Endothelial cell of umbilical vein (primary cell): ENCODE measurements around the gene MSH3. TPM values are rescaled to one million over a fixed set of nuclear protein-coding genes. Genes with fewer than 3 reads are reported as not detected.

ENCODE experiments used
- BruUV-seq: library from RNA; stranded (reverse); fragments of 400-500 nt; replicated peaks from 2 replicates; lab custom pipeline; 2021; lab: Mats Ljungman, UMichigan
- CTCF ChIA-PET: fragments of 300-600, 350-600 bp; sonication (Branson Sonifier 250); formaldehyde crosslinking; loops from one replicate; lab custom pipeline; 2021; ENCODE audit warnings: antibody characterized with exemption, inconsistent platforms; lab: Charles Lee
- POLR2A ChIA-PET: fragments of 300-600, 350-600 bp; sonication (Branson Sonifier 250); formaldehyde crosslinking; loops from one replicate; lab custom pipeline; 2021; ENCODE audit warnings: antibody characterized with exemption, inconsistent platforms; lab: Charles Lee
- DNase-seq: peaks from one replicate; pipeline ENCODE4 v3.0.0-alpha.2; 2011; ENCODE audit warnings: low read depth, low spot score
- FAIRE-seq: peaks from 2 replicates; lab custom pipeline; 2011; peaks lifted over from hg19 to GRCh38; lab: Jason Lieb, UNC
- H2AFZ ChIP-seq: 2 replicates; pipeline ENCODE4 v1.6.0; 2012; ENCODE audit warnings: low read depth, low read length, control low read depth, inconsistent platforms
- H3K27ac ChIP-seq: 2 replicates; pipeline ENCODE4 v1.5.1; 2011; ENCODE audit warnings: low read depth, mild to moderate bottlenecking, control low read depth, low read length, moderate library complexity; ENCODE audit not compliant: insufficient read depth
- H3K27me3 ChIP-seq, 2 experiments: 2 replicates each; pipeline versions ENCODE4 v1.6.0 to v1.6.1; 2011; ENCODE audit warnings: low read length in 2 of 2, mixed read lengths in 1 of 2; ENCODE audit not compliant: control insufficient read depth in 2 of 2, insufficient read depth in 2 of 2
- H3K36me3 ChIP-seq, 2 experiments: 2 replicates in 1 of 2; 3 replicates in 1 of 2; pipeline ENCODE4 v1.5.1; 2011; ENCODE audit warnings: low read length in 2 of 2, mild to moderate bottlenecking in 1 of 2, moderate library complexity in 1 of 2; ENCODE audit not compliant: control insufficient read depth in 2 of 2, insufficient read depth in 2 of 2; ENCODE audit errors: extremely low read depth in 1 of 2
- H3K4me1 ChIP-seq: 3 replicates; pipeline ENCODE4 v1.5.1; 2011; ENCODE audit warnings: mild to moderate bottlenecking, low read length; ENCODE audit not compliant: control insufficient read depth, insufficient read depth; ENCODE audit errors: extremely low read depth
- H3K4me2 ChIP-seq: 2 replicates; pipeline ENCODE4 v1.6.1; 2011; ENCODE audit warnings: low read length, control low read depth, mixed read lengths; ENCODE audit not compliant: insufficient read depth
- H3K4me3 ChIP-seq, 3 experiments: fragments of 200-600 bp in 1 of 3; sonication (generic), shearing (Covaris generic) in 1 of 3; replicated peaks in 1 of 3; 2 replicates each; pipeline ENCODE4 v1.5.1; 2011 to 2016; ENCODE audit warnings: control low read depth in 3 of 3, low read length in 3 of 3, mild to moderate bottlenecking in 2 of 3, inconsistent platforms in 1 of 3, low read depth in 1 of 3, moderate library complexity in 1 of 3; ENCODE audit not compliant: insufficient read depth in 1 of 3
- H3K79me2 ChIP-seq: 2 replicates; pipeline ENCODE4 v1.6.0; 2012; ENCODE audit warnings: low read length, inconsistent platforms; ENCODE audit not compliant: control insufficient read depth, insufficient read depth
- H3K9ac ChIP-seq: replicated peaks from 2 replicates; pipeline ENCODE3; 2011; ENCODE audit warnings: low read length, control low read depth; ENCODE audit not compliant: insufficient read depth; ENCODE audit errors: extremely low read depth
- H3K9me1 ChIP-seq: replicated peaks from 3 replicates; pipeline ENCODE4 v1.6.0; 2011; ENCODE audit warnings: mild to moderate bottlenecking, low read length; ENCODE audit not compliant: control insufficient read depth, insufficient read depth; ENCODE audit errors: extremely low read depth
- H3K9me3 ChIP-seq: replicated peaks from 2 replicates; pipeline ENCODE4 v1.5.1; 2012; ENCODE audit warnings: low read length, inconsistent platforms; ENCODE audit not compliant: control insufficient read depth, insufficient read depth
- H4K20me1 ChIP-seq: replicated peaks from 2 replicates; pipeline ENCODE3; 2011; ENCODE audit warnings: mild to moderate bottlenecking, low read length; ENCODE audit not compliant: control insufficient read depth, insufficient read depth; ENCODE audit errors: extremely low read depth
- CTCF ChIP-seq, 2 donors: IDR thresholded peaks; 1 replicate in 1 of 2; 2 replicates in 1 of 2; pipeline ENCODE4 v1.5.1; 2011; ENCODE audit warnings: low read length in 2 of 2, mild to moderate bottlenecking in 2 of 2, moderate library complexity in 2 of 2, control low read depth in 1 of 2, inconsistent platforms in 1 of 2, low read depth in 1 of 2; ENCODE audit not compliant: insufficient read depth in 1 of 2; ENCODE audit errors: extremely low read depth in 1 of 2
- EZH2 ChIP-seq: IDR thresholded peaks from 2 replicates; pipeline ENCODE4 v1.6.1; 2012; ENCODE audit warnings: borderline replicate concordance, low read depth, mild to moderate bottlenecking, moderate library complexity, low read length, inconsistent platforms; ENCODE audit not compliant: severe bottlenecking
- FOS ChIP-seq: IDR thresholded peaks from 2 replicates; pipeline ENCODE4 v1.6.1; 2011; ENCODE audit warnings: mild to moderate bottlenecking, low read length, moderate library complexity, borderline replicate concordance; ENCODE audit not compliant: insufficient read depth
- GATA2 ChIP-seq: IDR thresholded peaks from 2 replicates; pipeline ENCODE4 v1.7.0; 2011; ENCODE audit warnings: low read depth, mild to moderate bottlenecking, moderate library complexity, mixed read lengths, low read length; ENCODE audit not compliant: insufficient read length, insufficient read depth
- JUN ChIP-seq: IDR thresholded peaks from 2 replicates; pipeline ENCODE4 v1.6.1; 2011; ENCODE audit warnings: borderline replicate concordance, low read depth; ENCODE audit not compliant: insufficient read length, insufficient read depth
- MAX ChIP-seq: IDR thresholded peaks from 2 replicates; pipeline ENCODE4 v1.6.1; 2011; ENCODE audit not compliant: insufficient read depth, insufficient read length
- MYC ChIP-seq: IDR thresholded peaks from one replicate; pipeline ENCODE4 v1.6.1; 2011; ENCODE audit warnings: mild to moderate bottlenecking, low read depth, low read length
- POLR2A ChIP-seq: IDR thresholded peaks from 2 replicates; pipeline ENCODE4 v1.6.1; 2012; ENCODE audit warnings: low read depth, mild to moderate bottlenecking, control low read depth, low read length
- POLR2AphosphoS5 ChIP-seq: IDR thresholded peaks from 2 replicates; pipeline ENCODE4 v1.6.1; 2012; ENCODE audit warnings: low read depth, mild to moderate bottlenecking, control low read depth, low read length, moderate library complexity; ENCODE audit not compliant: insufficient read depth
- dilution Hi-C: fragments of 300-500 bp; cut with MboI; formaldehyde crosslinking; loops from one replicate; pipeline ENCODE4 v1.15.0; 2019; ENCODE audit warnings: low sequenced_read_pairs; ENCODE audit not compliant: extremely low pct_ligation_motif_present
- intact Hi-C: fragments of 100-400 bp; cut with micrococcal nuclease; formaldehyde crosslinking; loops from one replicate; pipeline ENCODE4 v1.10.0; 2022
- polyA plus RNA-seq, 4 experiments: library from polyadenylated mRNA; depleted of rRNA in 3 of 4; stranded (reverse) in 3 of 4; unstranded in 1 of 4; fragments of >200 nt; gene quantifications; 2 replicates each; pipeline versions ENCODE4 v1.2.1 to v1.2.3, GENCODE V29; 2011 to 2012; ENCODE audit warnings: missing spikeins in 1 of 4
- total RNA-seq: library from RNA; stranded (reverse); gene quantifications from 2 replicates; pipeline ENCODE4 v1.2.3, GENCODE V29; 2021

The MSH3 gene
- total and polyA plus RNA-seq, 2 donors (not counting 3 experiments of a cell fraction or from before 2014, with no cell fraction given), result 2.0 to 13.0 TPM

- intact Hi-C loops, result no loop called here
- Histone ChIP-seq H3K4me2 (no peak overlapping the region), H3K4me3 (no peak overlapping the region), H3K36me3 (no peaks in the 10 kb centered on the region), H3K79me2 (no peaks in the 10 kb centered on the region), H3K9me1 (no peaks in the 10 kb centered on the region), H3K27me3 (no peaks in the 10 kb centered on the region), H3K9ac (no peak overlapping the region), H3K27ac (no peak overlapping the region), H4K20me1 (no peaks in the 10 kb centered on the region), H3K4me1 (no peaks in the 10 kb centered on the region), H3K9me3 (no peaks in the 10 kb centered on the region), H2AFZ (no peak overlapping the region)
- BruUV-seq, result no TSS peak
- dilution Hi-C loops, result no loop called here
- no peak for DNase-seq
- TF ChIP-seq FOS, result no peak
- TF ChIP-seq POLR2AphosphoS5, result no peak
- TF ChIP-seq GATA2, result no peak
- no peak for TF ChIP-seq JUN
- no peak for TF ChIP-seq POLR2A
- no peak for TF ChIP-seq EZH2
- no peak for TF ChIP-seq MYC
- no peak for TF ChIP-seq MAX
- TF ChIP-seq CTCF (IDR thresholded peaks at IDR 0.05; ENCODE audit: extremely low read depth in 1 of 2, insufficient read depth in 1 of 2, low read depth in 1 of 2, low read length in 2 of 2), result no peak
- FAIRE-seq, result no peak
- ChIA-PET CTCF (no interaction called here), POLR2A (no interaction called here)
Measured at GRCh38 chr5:80852331-80853245, 198.1 kb downstream of the MSH3 start.
